OCI-LY3 (cell line): ENCODE data around the gene DCHS2.

Experiments used
- CTCF ChIP-seq: fragments of 200-600, 300-600 bp; sonication (generic); IDR thresholded peaks from 2 replicates; pipeline ENCODE4 v1.5.1; 2014; ENCODE audit warnings: antibody characterized with exemption, low read length, low read depth
- EZH2phosphoT487 ChIP-seq: fragments of 200-600 bp; shearing (Covaris generic); IDR thresholded peaks from 2 replicates; pipeline ENCODE4 v1.6.1; 2018; ENCODE audit warnings: antibody characterized with exemption, mixed run types, low read depth

- no peak for TF ChIP-seq CTCF
- TF ChIP-seq EZH2phosphoT487, result no peak
Measured at GRCh38 chr4:154194649-154195048, 296.9 kb downstream of the DCHS2 start.
